ENCODE results near the gene FAM227B.
A peak's percentile ranks its signal among the peaks of the same experiment; 100 is the strongest.

FAM227B gene

DNA sequence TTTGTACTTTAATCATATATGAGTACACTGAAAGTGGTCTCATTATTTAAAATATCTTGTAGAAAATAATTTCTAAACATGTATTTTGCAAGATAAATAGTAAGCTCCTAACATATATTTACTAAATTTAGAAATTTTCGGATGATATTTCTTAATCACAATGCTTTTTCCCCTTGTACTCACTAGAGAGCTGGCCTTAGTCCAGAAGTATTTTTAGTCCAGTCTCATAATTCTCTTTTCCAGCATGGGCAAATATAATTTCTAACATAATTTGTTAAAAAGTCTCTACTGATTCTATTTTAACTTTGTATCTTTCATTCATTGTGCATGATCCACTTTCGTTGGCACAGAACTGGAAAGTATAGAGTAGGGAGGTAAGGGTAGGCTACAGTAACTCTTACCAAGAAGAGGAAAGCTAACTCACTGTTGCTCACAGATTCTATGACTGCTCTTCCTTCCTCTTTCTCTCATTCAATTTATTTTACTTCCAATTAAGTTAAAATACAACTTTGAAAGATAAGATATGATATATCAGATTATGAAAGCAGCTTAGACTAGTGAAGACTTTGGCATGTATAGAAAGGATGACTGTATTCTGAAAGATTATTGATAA, 158.3 kb downstream of the FAM227B start:
- in situ Hi-C loops (cut with HindIII; ENCODE audit: low pct_ligation_motif_present, low pct_unique_long_range_greater_than_20kb, low sequenced_read_pairs): no loop called here
- DNase-seq: no peak

DNA sequence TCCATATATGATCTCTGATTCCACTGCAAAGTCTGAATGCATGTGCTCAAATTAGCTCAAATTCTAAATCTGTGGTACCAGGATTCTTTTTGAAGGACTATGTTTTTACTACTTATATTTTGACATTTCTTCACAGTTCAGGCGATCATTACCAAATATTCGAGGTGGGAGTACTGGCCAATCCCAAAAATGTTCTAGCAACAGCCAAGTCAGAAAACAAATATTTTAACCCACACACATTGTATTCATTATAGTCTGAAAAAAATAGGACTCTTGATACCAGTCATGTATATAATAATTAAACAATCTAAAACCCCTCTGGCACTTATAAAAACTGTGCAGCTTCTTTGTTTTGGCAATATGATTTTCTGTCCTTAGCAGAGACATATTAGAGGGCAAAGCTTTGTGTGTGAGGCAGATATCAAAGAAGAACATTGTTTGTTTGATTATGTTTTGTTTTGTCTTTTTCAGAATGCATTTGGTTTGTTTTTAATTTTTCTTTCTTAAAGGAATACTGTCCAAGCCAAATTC, 160.1 kb downstream of the FAM227B start:
- no peak for DNase-seq
- in situ Hi-C loops (cut with HindIII; ENCODE audit: low pct_ligation_motif_present, low pct_unique_long_range_greater_than_20kb, low sequenced_read_pairs): no loop called here

DNA sequence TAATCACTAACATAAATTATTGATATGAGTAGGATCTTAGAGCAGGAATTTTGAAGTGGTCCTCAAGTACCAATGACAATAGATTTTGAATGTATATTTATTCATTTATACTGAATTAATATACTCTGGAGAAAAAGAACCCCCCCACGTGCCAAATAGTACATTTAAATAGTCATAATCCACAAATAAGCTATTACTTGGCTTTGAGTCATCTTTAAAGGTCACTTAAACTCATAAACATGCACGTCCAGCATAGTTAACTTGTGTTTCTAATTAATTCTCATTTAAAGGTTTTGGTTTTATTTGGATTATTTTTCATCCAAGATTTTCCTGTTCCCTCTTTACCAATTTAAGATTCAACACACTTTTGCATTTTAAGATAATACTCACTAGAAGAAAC, 162.5 kb downstream of the FAM227B start:
- DNase-seq: no peak
- in situ Hi-C loops (cut with HindIII; ENCODE audit: low pct_ligation_motif_present, low pct_unique_long_range_greater_than_20kb, low sequenced_read_pairs): no loop called here

DNA sequence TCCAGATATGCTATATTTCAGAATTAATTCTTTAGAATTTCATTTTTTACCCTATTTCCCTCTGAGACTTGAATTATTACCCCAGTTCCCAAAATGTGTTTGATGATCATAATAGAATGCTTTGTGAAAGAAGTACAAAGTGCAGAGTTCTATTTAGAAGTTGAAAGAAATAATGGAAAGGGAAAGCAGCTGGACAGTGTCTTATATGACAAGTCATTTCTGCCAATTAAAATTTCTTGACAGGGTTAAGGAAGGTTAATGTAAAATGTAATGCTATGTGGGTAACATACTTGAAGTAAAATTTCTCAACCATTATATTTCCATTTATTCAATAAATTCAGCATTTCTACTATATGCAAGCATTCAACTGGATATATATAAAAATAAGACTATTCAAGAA, 164.5 kb downstream of the FAM227B start:
- in situ Hi-C loops (cut with HindIII; ENCODE audit: low pct_ligation_motif_present, low pct_unique_long_range_greater_than_20kb, low sequenced_read_pairs): no loop called here
- no peak for DNase-seq

DNA sequence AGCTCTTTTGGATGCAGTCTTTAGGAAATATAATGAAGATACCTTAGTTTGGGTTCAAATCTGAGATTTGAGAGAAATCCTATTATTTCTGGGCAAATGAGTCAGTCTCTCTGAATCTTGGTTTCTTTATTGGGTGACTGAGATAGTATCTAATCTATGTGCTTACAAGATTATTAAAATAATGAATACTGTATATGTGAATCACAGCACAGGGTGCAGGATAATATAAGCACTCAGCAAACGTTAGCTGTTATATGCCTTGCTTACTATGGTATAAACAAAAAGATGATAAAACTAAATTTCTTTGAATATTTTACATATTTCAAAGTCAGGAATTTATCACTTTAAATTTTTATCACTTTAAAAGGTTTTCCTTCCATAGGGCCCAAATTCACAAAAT, 168.0 kb downstream of the FAM227B start:
- DNase-seq: no peak
- in situ Hi-C loops (cut with HindIII; ENCODE audit: low pct_ligation_motif_present, low pct_unique_long_range_greater_than_20kb, low sequenced_read_pairs): no loop called here

DNA sequence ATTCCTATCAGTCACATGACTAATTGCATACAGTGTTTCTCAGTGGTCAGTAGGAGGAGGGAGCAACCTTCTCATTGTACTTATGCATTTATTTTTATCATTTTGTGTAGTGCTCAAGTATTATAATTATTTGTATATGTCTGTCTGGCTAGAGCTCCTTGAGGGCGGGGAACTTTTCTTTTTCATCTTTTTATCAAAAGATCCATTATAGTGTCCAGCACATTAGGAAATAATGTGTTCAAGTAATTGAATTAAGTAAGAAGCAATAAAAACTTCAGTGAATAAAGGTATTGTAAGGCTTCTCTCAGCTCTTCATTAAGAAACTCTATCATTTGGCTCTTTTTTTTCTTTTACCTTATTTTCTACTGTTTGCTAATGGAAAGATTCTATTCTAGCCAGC, 178.8 kb downstream of the FAM227B start:
- in situ Hi-C loops (cut with HindIII; ENCODE audit: low pct_ligation_motif_present, low pct_unique_long_range_greater_than_20kb, low sequenced_read_pairs): no loop called here
- DNase-seq: no peak

DNA sequence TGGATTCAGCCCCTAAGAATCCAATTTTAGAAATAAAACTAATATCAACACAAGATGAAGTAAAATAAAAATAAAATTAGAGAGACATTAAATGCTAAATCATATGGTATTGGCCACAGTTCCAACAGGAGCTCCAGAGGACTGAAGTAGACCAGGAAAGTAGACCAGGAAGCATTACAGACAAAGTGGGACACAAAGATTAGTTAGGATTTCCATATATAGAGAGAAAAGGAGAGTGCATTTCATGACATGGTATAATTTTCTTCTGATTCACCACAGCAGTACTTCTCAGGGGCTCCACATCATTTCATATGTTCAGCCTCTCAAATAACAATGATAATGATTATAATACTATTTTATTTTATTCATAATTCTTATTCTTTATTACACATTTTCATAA, 179.3 kb downstream of the FAM227B start:
- no peak for DNase-seq

DNA sequence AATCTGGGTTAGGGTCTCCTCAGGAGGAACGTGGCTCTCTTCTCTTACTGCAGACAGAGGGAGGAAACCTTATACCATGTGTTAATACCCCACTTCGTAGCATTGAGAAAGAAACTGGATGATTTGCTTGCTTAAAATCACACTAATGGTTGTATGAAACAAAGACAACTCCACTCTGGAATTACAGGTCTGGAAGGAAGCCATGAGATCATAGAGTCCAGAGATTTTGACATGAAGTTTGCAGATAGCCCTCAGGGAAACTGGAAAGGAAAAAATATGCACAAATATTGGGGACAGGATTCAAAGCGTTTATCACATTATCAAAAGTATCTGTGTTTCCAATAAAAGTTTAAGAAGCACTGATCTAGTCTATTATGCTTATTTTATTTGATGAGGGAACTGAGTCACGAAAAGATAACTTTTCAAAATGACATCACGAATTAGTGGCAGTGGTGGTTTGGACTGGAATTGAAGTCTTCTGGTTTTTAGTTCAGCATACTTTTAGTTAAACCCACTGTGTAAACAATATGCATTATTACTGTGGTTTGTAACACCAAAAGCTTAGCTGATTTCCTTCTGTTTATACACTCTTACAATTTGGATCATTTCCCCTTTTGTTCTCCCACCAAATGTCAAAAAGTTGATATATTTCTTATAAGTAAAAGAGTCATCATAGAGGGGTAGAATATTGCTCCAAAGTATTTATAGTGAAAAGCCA, 180.8 kb downstream of the FAM227B start:
- no peak for DNase-seq
- in situ Hi-C loops (cut with HindIII; ENCODE audit: low pct_ligation_motif_present, low pct_unique_long_range_greater_than_20kb, low sequenced_read_pairs): no loop called here

More for the DNA sequence above, 179.3 kb downstream of the FAM227B start:
- in situ Hi-C loops (cut with HindIII; ENCODE audit: low pct_ligation_motif_present, low pct_unique_long_range_greater_than_20kb, low sequenced_read_pairs): no loop called here

DNA sequence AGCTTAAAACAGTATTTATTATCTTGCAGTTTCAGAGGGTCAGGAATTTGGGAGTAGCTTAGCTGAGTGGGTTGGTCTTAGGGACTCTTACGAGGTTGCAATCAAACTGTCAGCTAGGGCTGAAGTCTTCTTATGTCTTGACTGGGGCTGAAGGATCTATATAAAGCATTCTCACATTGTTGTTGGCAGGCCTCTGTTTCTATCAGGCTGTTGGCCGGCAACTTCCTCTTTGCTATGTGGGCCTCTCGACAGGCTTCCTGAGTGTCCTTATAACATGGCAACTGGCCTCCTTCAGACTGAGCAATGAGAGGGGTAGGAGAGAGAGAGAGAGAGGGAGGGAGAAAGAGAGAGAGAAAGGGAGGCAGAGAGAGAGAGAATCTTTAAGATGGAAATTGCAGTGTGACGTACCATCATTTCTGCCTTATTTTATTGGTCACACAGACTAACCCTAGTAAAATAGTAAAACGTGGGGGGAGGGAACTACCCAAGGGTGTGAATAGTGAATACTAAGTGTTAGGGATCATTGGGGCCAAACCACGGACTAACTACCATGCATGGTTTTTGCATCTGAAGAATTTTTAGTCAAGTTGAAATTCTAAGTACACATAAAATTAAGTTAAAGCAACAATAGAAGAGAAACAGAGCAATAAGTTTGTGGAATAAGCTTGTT, 181.5 kb downstream of the FAM227B start:
- no peak for DNase-seq
- in situ Hi-C loops (cut with HindIII; ENCODE audit: low pct_ligation_motif_present, low pct_unique_long_range_greater_than_20kb, low sequenced_read_pairs): no loop called here

DNA sequence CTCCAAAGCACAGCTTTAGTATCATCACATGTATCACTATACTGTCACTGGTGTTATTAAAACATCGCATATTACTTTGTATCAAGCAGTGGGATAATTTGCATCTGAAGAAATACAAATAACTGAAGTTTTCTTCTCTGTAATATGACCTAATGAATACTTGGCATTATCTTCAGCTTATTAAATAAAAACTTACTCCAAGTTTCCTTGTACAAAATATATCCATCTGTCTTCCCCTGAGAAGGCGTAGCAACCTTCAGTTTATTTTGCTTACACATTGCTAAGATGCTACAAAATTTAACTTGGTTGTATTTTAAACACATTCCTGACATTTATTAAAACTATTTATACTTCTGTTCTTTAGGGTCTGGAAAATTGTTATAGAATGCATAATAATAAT, 183.9 kb downstream of the FAM227B start:
- no peak for DNase-seq
- in situ Hi-C loops (cut with HindIII; ENCODE audit: low pct_ligation_motif_present, low pct_unique_long_range_greater_than_20kb, low sequenced_read_pairs): no loop called here

DNA sequence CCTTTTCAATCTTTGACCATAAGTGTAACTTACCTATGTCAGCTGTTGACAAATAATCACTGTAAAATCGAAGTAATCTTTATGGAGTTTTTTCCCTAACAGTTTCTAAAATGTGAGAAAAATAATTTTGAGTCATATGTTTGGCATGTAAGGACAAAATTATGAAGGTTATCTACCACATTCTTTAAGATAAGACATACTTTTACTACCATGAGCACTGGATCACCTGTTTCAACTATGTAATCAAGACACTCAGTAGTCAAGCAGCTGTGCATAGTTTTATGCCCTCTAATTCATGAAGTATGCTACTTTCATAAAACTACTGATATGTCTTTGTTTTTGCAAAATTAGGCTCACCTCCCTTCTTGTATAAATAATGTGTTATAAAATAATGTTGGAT, 185.4 kb downstream of the FAM227B start:
- no peak for DNase-seq
- in situ Hi-C loops (cut with HindIII; ENCODE audit: low pct_ligation_motif_present, low pct_unique_long_range_greater_than_20kb, low sequenced_read_pairs): no loop called here

DNA sequence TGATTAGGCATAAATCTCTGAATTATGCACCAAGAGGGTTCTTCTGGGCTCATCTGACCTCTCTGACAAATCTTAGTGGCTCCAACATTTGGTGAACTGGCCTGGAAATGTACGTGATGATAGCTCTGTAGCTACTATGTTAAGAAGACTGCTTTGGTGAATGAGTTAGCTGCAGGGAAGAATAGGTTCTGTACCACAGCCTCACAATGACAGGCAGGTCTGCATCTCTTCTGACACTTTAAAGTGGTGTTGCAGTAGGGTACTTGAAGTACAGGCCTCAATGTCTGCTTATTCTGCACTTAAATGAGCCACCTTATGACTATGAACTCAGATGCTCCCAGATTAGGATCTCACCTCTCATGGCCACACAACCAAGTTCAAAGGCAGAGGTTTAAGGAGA, 190.6 kb downstream of the FAM227B start:
- in situ Hi-C loops (cut with HindIII; ENCODE audit: low pct_ligation_motif_present, low pct_unique_long_range_greater_than_20kb, low sequenced_read_pairs): no loop called here
- no peak for DNase-seq

DNA sequence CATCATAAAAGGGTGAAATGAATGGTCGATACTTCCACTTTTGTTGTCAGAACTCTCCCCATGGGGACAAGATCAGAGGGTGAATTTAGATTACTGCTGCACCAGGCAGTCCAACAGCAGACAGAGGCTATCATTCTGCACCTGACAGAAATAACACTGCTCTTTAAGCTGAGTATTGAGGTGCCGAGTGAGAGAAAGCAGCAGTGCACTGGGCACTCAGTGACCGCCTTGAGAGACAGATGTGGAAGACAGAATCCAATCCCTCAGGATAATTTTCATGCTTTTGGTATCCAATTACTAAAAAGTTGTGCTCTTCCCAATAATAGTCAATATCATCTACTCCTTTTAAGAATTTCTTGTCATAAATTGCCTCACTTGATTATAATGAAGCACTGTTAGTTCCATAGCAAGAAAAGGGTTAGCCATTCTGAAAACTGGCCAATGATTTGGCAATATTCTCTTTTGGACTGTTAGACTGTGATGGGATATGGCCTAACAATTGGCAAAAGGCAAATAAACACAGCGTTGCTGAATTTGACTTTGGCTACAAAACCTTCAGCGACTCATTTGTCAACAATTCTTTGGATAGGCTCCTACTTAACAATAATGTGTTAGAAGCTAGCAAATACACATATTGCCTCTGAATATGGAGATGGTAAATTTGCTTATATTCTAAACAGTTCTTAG, 192.1 kb downstream of the FAM227B start:
- DNase-seq: no peak
- in situ Hi-C loops (cut with HindIII; ENCODE audit: low pct_ligation_motif_present, low pct_unique_long_range_greater_than_20kb, low sequenced_read_pairs): no loop called here

DNA sequence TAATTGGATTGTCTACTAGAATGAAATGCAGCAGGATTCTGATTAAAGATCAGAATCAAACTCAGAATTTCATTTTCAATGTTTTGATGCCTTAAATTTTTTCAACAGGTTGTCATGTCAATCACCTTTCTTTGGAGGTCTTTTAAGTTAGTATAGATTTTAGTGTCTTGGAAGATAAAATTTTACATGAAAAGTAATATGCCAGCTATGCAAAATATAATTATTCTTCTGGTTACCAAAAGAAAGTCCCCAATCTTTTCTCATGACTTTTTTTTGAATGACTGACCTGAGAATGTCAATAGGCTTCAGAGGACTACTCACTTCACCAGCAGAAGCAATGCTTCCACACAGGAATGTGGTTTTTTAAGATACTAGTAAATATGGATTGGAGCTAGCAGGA, 193.2 kb downstream of the FAM227B start:
- no peak for DNase-seq
- in situ Hi-C loops (cut with HindIII; ENCODE audit: low pct_ligation_motif_present, low pct_unique_long_range_greater_than_20kb, low sequenced_read_pairs): no loop called here

DNA sequence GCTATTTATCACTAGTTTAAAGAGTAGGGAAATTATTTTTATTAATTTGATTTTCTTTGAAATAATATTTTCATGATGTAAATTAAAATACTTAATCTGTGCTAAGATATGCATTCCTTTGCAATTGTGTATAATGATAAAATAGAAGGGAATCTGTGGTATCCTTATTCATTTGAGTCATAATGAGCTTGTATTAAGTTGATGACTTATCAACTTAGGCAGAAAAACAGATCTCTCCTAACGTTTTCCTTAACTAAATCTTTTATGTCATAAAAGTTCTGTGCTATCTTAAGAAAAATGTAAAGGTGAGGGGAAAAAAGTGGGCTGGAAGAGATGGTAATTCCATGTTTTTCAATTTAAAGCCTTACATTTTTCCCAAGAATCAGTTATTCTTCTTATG, 195.7 kb downstream of the FAM227B start:
- in situ Hi-C loops (cut with HindIII; ENCODE audit: low pct_ligation_motif_present, low pct_unique_long_range_greater_than_20kb, low sequenced_read_pairs): no loop called here
- no peak for DNase-seq

DNA sequence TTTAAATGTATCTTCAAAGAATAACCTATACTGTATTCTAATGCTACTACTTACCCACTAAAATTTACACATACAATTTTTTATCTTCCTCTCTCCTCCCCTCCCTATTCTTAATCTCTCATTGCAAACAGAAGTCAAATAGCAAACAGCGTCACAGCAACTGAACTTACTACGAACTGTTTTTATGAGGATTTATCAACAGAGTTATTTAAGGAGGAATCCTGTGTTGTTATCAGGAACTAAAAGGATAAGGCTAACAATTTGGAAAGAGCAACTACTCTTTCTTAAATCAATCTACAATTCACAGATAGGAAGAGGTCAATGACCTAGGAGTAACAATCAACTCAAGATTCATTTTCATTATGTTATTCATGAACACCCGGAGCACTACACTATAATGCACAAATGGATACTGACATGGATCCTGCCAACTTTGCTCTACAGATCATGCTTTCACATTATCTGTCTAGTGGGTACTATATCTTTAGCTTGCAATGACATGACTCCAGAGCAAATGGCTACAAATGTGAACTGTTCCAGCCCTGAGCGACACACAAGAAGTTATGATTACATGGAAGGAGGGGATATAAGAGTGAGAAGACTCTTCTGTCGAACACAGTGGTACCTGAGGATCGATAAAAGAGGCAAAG, 196.6 kb downstream of the FAM227B start:
- in situ Hi-C loops (cut with HindIII; ENCODE audit: low pct_ligation_motif_present, low pct_unique_long_range_greater_than_20kb, low sequenced_read_pairs): no loop called here
- no peak for DNase-seq

DNA sequence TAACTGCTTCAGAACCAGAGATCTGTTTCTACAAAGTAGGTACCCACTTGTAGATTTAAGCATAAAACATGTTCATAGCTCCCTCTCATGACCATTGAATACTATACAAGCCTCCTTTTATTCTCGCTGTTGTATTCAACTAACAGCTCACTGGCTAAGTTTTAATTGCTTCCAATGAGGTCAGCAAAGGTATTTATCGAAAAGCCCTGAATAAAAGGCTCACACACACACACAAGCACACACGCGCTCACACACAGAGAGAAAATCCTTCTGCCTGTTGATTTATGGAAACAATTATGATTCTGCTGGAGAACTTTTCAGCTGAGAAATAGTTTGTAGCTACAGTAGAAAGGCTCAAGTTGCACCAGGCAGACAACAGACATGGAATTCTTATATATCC, 197.6 kb downstream of the FAM227B start, which contains the start of gene FGF7:
Gene FGF7 (plus strand): TSS at position 222 of the 400 bp plus-strand sequence. CDS start 1,056 bp downstream, outside the sequence.
- DNase-seq: no peak
- in situ Hi-C loops (cut with HindIII; ENCODE audit: low pct_ligation_motif_present, low pct_unique_long_range_greater_than_20kb, low sequenced_read_pairs): no loop called here

DNA sequence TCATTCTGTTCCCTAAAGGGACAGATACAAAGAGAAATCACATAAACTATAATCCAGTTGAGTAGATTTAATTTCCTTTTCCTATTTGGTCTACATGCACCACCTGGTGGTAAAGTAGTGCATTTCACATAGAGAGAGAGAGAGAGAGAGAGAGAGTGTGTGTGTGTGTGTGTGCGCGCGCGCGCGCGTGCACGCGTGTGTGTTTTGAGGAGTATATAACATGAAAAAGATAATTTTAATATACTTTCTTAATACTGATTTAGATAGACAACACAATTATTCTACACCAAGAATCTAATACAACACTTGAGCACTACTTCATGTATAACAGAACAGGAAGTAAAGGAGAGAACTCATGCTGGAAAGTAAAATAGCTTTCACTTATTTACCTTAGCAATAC, 198.6 kb downstream of the FAM227B start:
- DNase-seq: peak; percentile 50

DNA sequence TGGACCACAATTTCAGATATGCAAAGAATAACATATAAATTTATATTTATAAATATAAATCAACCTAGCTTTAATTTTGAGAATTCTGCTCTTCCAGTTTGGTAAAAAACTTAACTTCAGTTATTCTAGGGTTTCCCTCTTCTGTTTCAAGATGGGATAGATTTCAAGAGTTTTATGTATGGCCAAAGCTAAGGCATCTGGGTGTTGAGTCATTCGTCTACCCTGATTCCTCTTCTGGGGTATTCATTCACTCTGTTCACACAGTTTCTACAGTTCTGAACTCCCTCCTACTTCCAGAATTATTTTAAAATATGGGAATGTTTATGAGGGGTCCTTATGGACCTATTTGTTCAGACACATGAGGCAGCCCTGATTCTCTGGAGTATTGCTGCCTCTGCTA, 201.8 kb downstream of the FAM227B start:
- no peak for DNase-seq
- in situ Hi-C loops (cut with HindIII; ENCODE audit: low pct_ligation_motif_present, low pct_unique_long_range_greater_than_20kb, low sequenced_read_pairs): no loop called here

More for the DNA sequence above, 198.6 kb downstream of the FAM227B start:
- in situ Hi-C loops (cut with HindIII; ENCODE audit: low pct_ligation_motif_present, low pct_unique_long_range_greater_than_20kb, low sequenced_read_pairs): no loop called here

All from ACHN (cell line).